CD14-positive monocyte (primary cell): ENCODE measurements around the gene LMO7. TPM values are rescaled to one million over a fixed set of nuclear protein-coding genes. Genes with fewer than 3 reads are reported as not detected.

ENCODE experiments used
- DNase-seq, 3 donors: peaks; one replicate each; pipeline ENCODE4 v3.0.0-alpha.2; 2011 to 2022
- H2AFZ ChIP-seq: 2 replicates; pipeline ENCODE4 v1.6.0; 2012; ENCODE audit warnings: mild to moderate bottlenecking, low read depth, low read length, inconsistent platforms; ENCODE audit not compliant: insufficient read depth, poor library complexity, severe bottlenecking
- H3K27ac ChIP-seq, 2 donors: 1 replicate in 1 of 2; 2 replicates in 1 of 2; pipeline ENCODE4 v1.5.1; 2012 to 2013; ENCODE audit warnings: low read length in 2 of 2, control low read depth in 1 of 2, inconsistent platforms in 1 of 2, low read depth in 1 of 2, mild to moderate bottlenecking in 1 of 2
- H3K27me3 ChIP-seq, 2 donors: one replicate each; pipeline versions ENCODE4 v1.6.0 to v1.6.1; 2011 to 2013; ENCODE audit warnings: low read length in 2 of 2; ENCODE audit not compliant: control insufficient read depth in 2 of 2, insufficient read depth in 2 of 2
- H3K36me3 ChIP-seq, 2 donors: replicated peaks in 1 of 2; 1 replicate in 1 of 2; 2 replicates in 1 of 2; pipeline versions ENCODE4 v1.5.1 to v1.6.1; 2012 to 2013; ENCODE audit warnings: low read length in 2 of 2, control low read depth in 1 of 2, inconsistent platforms in 1 of 2, mild to moderate bottlenecking in 1 of 2; ENCODE audit not compliant: insufficient read depth in 2 of 2, control insufficient read depth in 1 of 2
- H3K4me1 ChIP-seq, 2 donors: 1 replicate in 1 of 2; 2 replicates in 1 of 2; pipeline versions ENCODE4 v1.5.1 to v1.6.1; 2012 to 2013; ENCODE audit warnings: low read length in 2 of 2, control low read depth in 1 of 2, inconsistent platforms in 1 of 2, mild to moderate bottlenecking in 1 of 2, moderate library complexity in 1 of 2; ENCODE audit not compliant: insufficient read depth in 2 of 2, control insufficient read depth in 1 of 2
- H3K4me2 ChIP-seq: replicated peaks from 2 replicates; pipeline ENCODE3; 2012; ENCODE audit warnings: low read length, moderate library complexity, mild to moderate bottlenecking; ENCODE audit not compliant: poor library complexity, severe bottlenecking; ENCODE audit errors: extremely low read depth
- H3K4me3 ChIP-seq, 3 experiments: fragments of 200-600 bp in 1 of 3; sonication (generic) in 1 of 3; replicated peaks in 1 of 3; 1 replicate in 2 of 3; 2 replicates in 1 of 3; pipeline ENCODE4 v1.5.1; 2011 to 2013; ENCODE audit warnings: low read length in 3 of 3, mild to moderate bottlenecking in 3 of 3, control low read depth in 2 of 3, low read depth in 2 of 3, inconsistent platforms in 1 of 3, moderate library complexity in 1 of 3
- H3K79me2 ChIP-seq: 2 replicates; pipeline ENCODE4 v1.6.0; 2012; ENCODE audit warnings: mild to moderate bottlenecking, control low read depth, inconsistent platforms, low read length, moderate library complexity; ENCODE audit not compliant: insufficient read depth
- H3K9ac ChIP-seq: 2 replicates; pipeline ENCODE4 v1.6.0; 2017; ENCODE audit warnings: low read length, mild to moderate bottlenecking; ENCODE audit not compliant: insufficient read depth, poor library complexity, severe bottlenecking
- H3K9me3 ChIP-seq, 2 donors: replicated peaks in 1 of 2; 1 replicate in 1 of 2; 2 replicates in 1 of 2; pipeline versions ENCODE4 v1.5.1 to v1.6.1; 2012 to 2013; ENCODE audit warnings: low read length in 2 of 2, control low read depth in 1 of 2; ENCODE audit not compliant: control insufficient read depth in 1 of 2, insufficient read depth in 1 of 2
- H4K20me1 ChIP-seq: 2 replicates; pipeline ENCODE4 v1.6.0; 2012; ENCODE audit warnings: mild to moderate bottlenecking, low read length, control low read depth, moderate library complexity; ENCODE audit not compliant: insufficient read depth
- H3K27ac Mint-ChIP-seq, 7 donors: one replicate each; pipeline ENCODE4 v1.8.0; 2020; ENCODE audit warnings: mild to moderate bottlenecking in 7 of 7, mixed read lengths in 7 of 7, moderate library complexity in 6 of 7, inconsistent platforms in 2 of 7
- H3K27me3 Mint-ChIP-seq, 3 donors: one replicate each; pipeline ENCODE4 v1.8.0; 2021 to 2022; ENCODE audit warnings: low read depth in 3 of 3, mild to moderate bottlenecking in 3 of 3, mixed read lengths in 3 of 3, moderate library complexity in 3 of 3, inconsistent platforms in 1 of 3
- H3K36me3 Mint-ChIP-seq, 2 donors: one replicate each; pipeline ENCODE4 v1.8.0; 2020; ENCODE audit warnings: mixed read lengths in 2 of 2, inconsistent platforms in 1 of 2, mild to moderate bottlenecking in 1 of 2
- H3K4me1 Mint-ChIP-seq: one replicate; pipeline ENCODE4 v1.8.0; 2020; ENCODE audit warnings: mild to moderate bottlenecking, mixed read lengths
- H3K4me3 Mint-ChIP-seq, 2 donors: one replicate each; pipeline ENCODE4 v1.8.0; 2020; ENCODE audit warnings: mild to moderate bottlenecking in 2 of 2, mixed read lengths in 2 of 2, moderate library complexity in 1 of 2
- H3K9me3 Mint-ChIP-seq, 7 donors: one replicate each; pipeline ENCODE4 v1.8.0; 2020 to 2022; ENCODE audit warnings: mixed read lengths in 7 of 7, mild to moderate bottlenecking in 6 of 7, moderate library complexity in 6 of 7, inconsistent platforms in 2 of 7
- WGBS: methylation state at CpG from one replicate; pipeline ENCODE4 v1.1.5; 2013; ENCODE audit warnings: missing lambda C conversion rate; ENCODE audit not compliant: insufficient coverage; 5-methylcytosine and 5-hydroxymethylcytosine counted together
- intact Hi-C, 2 donors: fragments of 100-400 bp; cut with micrococcal nuclease; formaldehyde crosslinking; loops; one replicate each; pipeline versions ENCODE4 v1.15.0 to v1.15.1; 2023
- polyA plus RNA-seq, 3 donors: library from polyadenylated mRNA; depleted of rRNA in 1 of 3; unstranded in 2 of 3; stranded (reverse) in 1 of 3; fragments of 300-500 nt in 2 of 3; fragments of >200 nt in 1 of 3; fragmentation: Illumina TruSeq in 2 of 3; gene quantifications; 1 replicate in 2 of 3; 2 replicates in 1 of 3; pipeline ENCODE4 v1.2.3, GENCODE V29; 2012 to 2021
- TF ChIP-seq, protein P1 (sequence below): fragments of 200-600 bp; IDR thresholded peaks from one replicate; pipeline ENCODE4 v1.8.0; 2022; ENCODE audit warnings: antibody characterized with exemption, mild to moderate bottlenecking

LMO7 gene
- polyA plus RNA-seq, 3 donors = 0.79 to 1.6 (median 0.90) TPM

DNA sequence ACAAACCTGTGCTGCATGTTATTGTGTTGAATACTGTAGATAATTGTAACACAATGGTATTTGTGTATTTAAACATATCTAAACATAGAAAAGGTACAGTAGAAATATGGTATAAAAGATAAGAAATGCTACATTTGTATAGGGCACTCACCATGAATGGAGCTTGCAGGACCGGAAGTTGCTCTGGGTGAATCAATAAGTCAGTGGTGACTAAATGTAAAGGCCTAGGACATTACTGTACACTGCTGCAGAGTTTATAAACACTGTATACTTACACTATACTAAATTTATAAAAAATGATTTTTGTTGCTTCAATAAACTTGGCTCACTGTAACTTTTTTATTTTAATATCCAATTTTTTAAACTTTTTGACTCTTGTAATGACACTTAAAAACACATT is 34.4 kb downstream of the LMO7 start:
- Mint-ChIP-seq H3K36me3 (no peaks in the 10 kb centered on the region), H3K4me3 (no peak overlapping the region), H3K4me1 (peaks cover 4% of the 10 kb centered on the region), H3K27ac (no peak overlapping the region), H3K27me3 (peaks cover 0 to 1% (median 0%) of the 10 kb centered on the region in 3 donors), H3K9me3 (peaks cover 0 to 6% (median 0%) of the 10 kb centered on the region in 7 donors)
- no peaks in the 10 kb centered on the region for H3K9me3 ChIP-seq
- no peak overlapping the region for H2AFZ ChIP-seq
- intact Hi-C loops = no loop called here
- H4K20me1 ChIP-seq = no peaks in the 10 kb centered on the region
- H3K9ac ChIP-seq = no peak overlapping the region
- TF ChIP-seq, protein P1, sequence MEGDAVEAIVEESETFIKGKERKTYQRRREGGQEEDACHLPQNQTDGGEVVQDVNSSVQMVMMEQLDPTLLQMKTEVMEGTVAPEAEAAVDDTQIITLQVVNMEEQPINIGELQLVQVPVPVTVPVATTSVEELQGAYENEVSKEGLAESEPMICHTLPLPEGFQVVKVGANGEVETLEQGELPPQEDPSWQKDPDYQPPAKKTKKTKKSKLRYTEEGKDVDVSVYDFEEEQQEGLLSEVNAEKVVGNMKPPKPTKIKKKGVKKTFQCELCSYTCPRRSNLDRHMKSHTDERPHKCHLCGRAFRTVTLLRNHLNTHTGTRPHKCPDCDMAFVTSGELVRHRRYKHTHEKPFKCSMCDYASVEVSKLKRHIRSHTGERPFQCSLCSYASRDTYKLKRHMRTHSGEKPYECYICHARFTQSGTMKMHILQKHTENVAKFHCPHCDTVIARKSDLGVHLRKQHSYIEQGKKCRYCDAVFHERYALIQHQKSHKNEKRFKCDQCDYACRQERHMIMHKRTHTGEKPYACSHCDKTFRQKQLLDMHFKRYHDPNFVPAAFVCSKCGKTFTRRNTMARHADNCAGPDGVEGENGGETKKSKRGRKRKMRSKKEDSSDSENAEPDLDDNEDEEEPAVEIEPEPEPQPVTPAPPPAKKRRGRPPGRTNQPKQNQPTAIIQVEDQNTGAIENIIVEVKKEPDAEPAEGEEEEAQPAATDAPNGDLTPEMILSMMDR = no peak
- no peaks in the 10 kb centered on the region for H3K4me1 ChIP-seq
- no peak overlapping the region for H3K4me2 ChIP-seq
- no peak overlapping the region for H3K27ac ChIP-seq
- no peak for DNase-seq
- no peaks in the 10 kb centered on the region for H3K36me3 ChIP-seq
- no peaks in the 10 kb centered on the region for H3K27me3 ChIP-seq
- H3K79me2 ChIP-seq = no peaks in the 10 kb centered on the region
- H3K4me3 ChIP-seq = no peak overlapping the region
- WGBS = no CpG with 5 or more reads among the region's 1 CpG

DNA sequence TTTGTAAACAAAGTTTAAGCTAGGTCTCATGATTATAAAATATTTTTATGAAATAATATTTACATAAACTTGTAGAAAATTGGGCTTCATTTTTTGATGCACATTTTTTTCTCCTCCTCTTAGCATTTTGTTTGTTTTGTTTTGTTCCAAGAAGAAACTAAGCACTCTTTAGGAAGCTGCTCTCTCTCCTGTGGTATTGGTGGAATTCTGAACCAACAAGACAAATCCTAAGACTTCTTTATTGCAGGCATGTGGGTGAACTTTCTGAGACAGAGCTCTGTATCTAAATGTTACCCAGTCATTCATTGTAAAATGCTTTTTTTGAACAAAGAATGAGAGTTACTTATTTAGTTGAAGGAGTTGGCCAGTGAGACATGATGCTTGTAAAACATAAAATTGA is 39.3 kb downstream of the LMO7 start:
- H3K4me1 Mint-ChIP-seq = peaks cover 4% of the 10 kb centered on the region
- Histone ChIP-seq H3K4me3 (no peak overlapping the region), H3K4me2 (no peak overlapping the region), H2AFZ (no peak overlapping the region), H3K9me3 (no peaks in the 10 kb centered on the region), H3K79me2 (no peaks in the 10 kb centered on the region), H3K36me3 (no peaks in the 10 kb centered on the region), H3K27me3 (no peaks in the 10 kb centered on the region), H3K27ac (no peak overlapping the region), H4K20me1 (no peaks in the 10 kb centered on the region), H3K9ac (no peak overlapping the region), H3K4me1 (no peaks in the 10 kb centered on the region)
- no peak overlapping the region for H3K27ac Mint-ChIP-seq
- peaks cover 0 to 4% (median 0%) of the 10 kb centered on the region in 3 donors for H3K27me3 Mint-ChIP-seq
- TF ChIP-seq, protein P1 = no peak
- intact Hi-C loops = no loop called here
- H3K36me3 Mint-ChIP-seq = no peaks in the 10 kb centered on the region
- DNase-seq = no peak
- H3K9me3 Mint-ChIP-seq = peaks cover 0 to 1% (median 0%) of the 10 kb centered on the region in 7 donors
- no peak overlapping the region for H3K4me3 Mint-ChIP-seq
